ENCODE results near the gene DHX9.

DNA sequence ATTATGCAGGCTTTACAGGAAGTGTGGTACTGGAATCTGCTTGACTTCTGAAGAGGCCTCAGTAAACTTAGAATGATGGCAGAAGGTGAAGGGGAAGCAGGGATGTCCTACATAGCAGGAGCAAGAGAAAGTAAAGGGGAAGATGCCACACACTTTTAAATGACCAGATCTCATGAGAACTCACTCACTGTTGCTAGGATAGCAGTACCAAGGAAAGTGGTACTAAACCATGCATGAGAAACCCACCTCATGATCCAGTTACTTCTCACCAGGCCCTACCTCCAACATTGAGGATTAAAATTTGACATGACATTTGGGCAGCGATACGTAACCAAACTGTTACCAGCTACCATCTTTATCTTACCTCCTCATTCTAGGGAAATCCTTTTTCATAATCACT, 9.6 kb downstream of the DHX9 start:
- TF ChIP-seq, protein P1, sequence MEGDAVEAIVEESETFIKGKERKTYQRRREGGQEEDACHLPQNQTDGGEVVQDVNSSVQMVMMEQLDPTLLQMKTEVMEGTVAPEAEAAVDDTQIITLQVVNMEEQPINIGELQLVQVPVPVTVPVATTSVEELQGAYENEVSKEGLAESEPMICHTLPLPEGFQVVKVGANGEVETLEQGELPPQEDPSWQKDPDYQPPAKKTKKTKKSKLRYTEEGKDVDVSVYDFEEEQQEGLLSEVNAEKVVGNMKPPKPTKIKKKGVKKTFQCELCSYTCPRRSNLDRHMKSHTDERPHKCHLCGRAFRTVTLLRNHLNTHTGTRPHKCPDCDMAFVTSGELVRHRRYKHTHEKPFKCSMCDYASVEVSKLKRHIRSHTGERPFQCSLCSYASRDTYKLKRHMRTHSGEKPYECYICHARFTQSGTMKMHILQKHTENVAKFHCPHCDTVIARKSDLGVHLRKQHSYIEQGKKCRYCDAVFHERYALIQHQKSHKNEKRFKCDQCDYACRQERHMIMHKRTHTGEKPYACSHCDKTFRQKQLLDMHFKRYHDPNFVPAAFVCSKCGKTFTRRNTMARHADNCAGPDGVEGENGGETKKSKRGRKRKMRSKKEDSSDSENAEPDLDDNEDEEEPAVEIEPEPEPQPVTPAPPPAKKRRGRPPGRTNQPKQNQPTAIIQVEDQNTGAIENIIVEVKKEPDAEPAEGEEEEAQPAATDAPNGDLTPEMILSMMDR (IDR thresholded peaks at IDR 0.05; ENCODE audit: insufficient read depth, low read length): no peak
- no peak for TF ChIP-seq GABPA (IDR thresholded peaks at IDR 0.05; ENCODE audit: low read depth)
- TF ChIP-seq, protein P2, sequence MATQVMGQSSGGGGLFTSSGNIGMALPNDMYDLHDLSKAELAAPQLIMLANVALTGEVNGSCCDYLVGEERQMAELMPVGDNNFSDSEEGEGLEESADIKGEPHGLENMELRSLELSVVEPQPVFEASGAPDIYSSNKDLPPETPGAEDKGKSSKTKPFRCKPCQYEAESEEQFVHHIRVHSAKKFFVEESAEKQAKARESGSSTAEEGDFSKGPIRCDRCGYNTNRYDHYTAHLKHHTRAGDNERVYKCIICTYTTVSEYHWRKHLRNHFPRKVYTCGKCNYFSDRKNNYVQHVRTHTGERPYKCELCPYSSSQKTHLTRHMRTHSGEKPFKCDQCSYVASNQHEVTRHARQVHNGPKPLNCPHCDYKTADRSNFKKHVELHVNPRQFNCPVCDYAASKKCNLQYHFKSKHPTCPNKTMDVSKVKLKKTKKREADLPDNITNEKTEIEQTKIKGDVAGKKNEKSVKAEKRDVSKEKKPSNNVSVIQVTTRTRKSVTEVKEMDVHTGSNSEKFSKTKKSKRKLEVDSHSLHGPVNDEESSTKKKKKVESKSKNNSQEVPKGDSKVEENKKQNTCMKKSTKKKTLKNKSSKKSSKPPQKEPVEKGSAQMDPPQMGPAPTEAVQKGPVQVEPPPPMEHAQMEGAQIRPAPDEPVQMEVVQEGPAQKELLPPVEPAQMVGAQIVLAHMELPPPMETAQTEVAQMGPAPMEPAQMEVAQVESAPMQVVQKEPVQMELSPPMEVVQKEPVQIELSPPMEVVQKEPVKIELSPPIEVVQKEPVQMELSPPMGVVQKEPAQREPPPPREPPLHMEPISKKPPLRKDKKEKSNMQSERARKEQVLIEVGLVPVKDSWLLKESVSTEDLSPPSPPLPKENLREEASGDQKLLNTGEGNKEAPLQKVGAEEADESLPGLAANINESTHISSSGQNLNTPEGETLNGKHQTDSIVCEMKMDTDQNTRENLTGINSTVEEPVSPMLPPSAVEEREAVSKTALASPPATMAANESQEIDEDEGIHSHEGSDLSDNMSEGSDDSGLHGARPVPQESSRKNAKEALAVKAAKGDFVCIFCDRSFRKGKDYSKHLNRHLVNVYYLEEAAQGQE (IDR thresholded peaks at IDR 0.05; ENCODE audit: insufficient replicate concordance, low read depth): no peak
- TF ChIP-seq POLR2AphosphoS5 (IDR thresholded peaks at IDR 0.05; ENCODE audit: low read depth): no peak

All from HL-60 (cell line).